A673 (cell line): Measurements from ENCODE around the gene CNOT10. TPM values are rescaled to one million over a fixed set of nuclear protein-coding genes. Genes with fewer than 3 reads are reported as not detected.
"Not testable (repeated sequence)": the region's sequence is repeated elsewhere in the genome, so short reads cannot be mapped to it uniquely, and the experiment has no call there.

ENCODE experiments used
- BruUV-seq: library from RNA; stranded (reverse); fragments of 400-500 nt; replicated peaks from 2 replicates; lab custom pipeline; 2021; lab: Mats Ljungman, UMichigan
- CTCF ChIA-PET: fragments of 300-600 bp; sonication (Branson Sonifier 250); formaldehyde crosslinking; loops from one replicate; lab custom pipeline; 2022; ENCODE audit warnings: antibody characterized with exemption; lab: Charles Lee
- POLR2A ChIA-PET: fragments of 300-600 bp; sonication (Branson Sonifier 250); formaldehyde crosslinking; loops from one replicate; lab custom pipeline; 2022; ENCODE audit warnings: antibody characterized with exemption; ENCODE audit not compliant: low non-redundant PET; lab: Charles Lee
- DNase-seq: peaks from one replicate; pipeline ENCODE4 v3.0.0-alpha.2; 2015; ENCODE audit warnings: low spot score
- H3K27ac ChIP-seq: fragments of 200-600 bp; sonication (generic); 2 replicates; pipeline ENCODE4 v1.5.1; 2016; ENCODE audit warnings: mixed run types, low read depth, mild to moderate bottlenecking, mixed read lengths, antibody characterized with exemption, low read length; ENCODE audit not compliant: poor library complexity, severe bottlenecking
- H3K27me3 ChIP-seq: fragments of 200-600 bp; sonication (generic); replicated peaks from 2 replicates; pipeline ENCODE4 v1.6.1; 2017; ENCODE audit warnings: mixed run types, low read depth, mild to moderate bottlenecking, mixed read lengths, antibody characterized with exemption, low read length; ENCODE audit not compliant: insufficient read depth, poor library complexity
- H3K36me3 ChIP-seq: fragments of 200-600 bp; sonication (generic); 2 replicates; pipeline ENCODE4 v1.6.1; 2016; ENCODE audit warnings: mixed run types, mild to moderate bottlenecking, mixed read lengths, antibody characterized with exemption, low read length; ENCODE audit not compliant: insufficient read depth, poor library complexity, severe bottlenecking
- H3K4me1 ChIP-seq: fragments of 200-600 bp; sonication (generic); 2 replicates; pipeline ENCODE4 v1.6.1; 2017; ENCODE audit warnings: mixed run types, mild to moderate bottlenecking, mixed read lengths, antibody characterized with exemption, low read length; ENCODE audit not compliant: insufficient read depth, poor library complexity, severe bottlenecking
- H3K4me3 ChIP-seq: fragments of 200-600 bp; sonication (generic); 2 replicates; pipeline ENCODE4 v1.5.1; 2016; ENCODE audit warnings: low read depth, mixed run types, mild to moderate bottlenecking, mixed read lengths, low read length; ENCODE audit not compliant: poor library complexity, severe bottlenecking
- H3K9me3 ChIP-seq: fragments of 200-600 bp; sonication (generic); 2 replicates; pipeline ENCODE4 v1.6.1; 2016; ENCODE audit warnings: mixed run types, low read depth, mild to moderate bottlenecking, mixed read lengths, antibody characterized with exemption, low read length; ENCODE audit not compliant: poor library complexity, severe bottlenecking
- EZH2 ChIP-seq: fragments of 200-600 bp; sonication (generic); IDR thresholded peaks from 2 replicates; pipeline ENCODE4 v1.6.1; 2017; ENCODE audit warnings: borderline replicate concordance, low read depth, mild to moderate bottlenecking, mixed read lengths, antibody characterized with exemption, low read length; ENCODE audit not compliant: poor library complexity, severe bottlenecking
- intact Hi-C: fragments of 100-400 bp; cut with micrococcal nuclease; formaldehyde crosslinking; loops from one replicate; pipeline ENCODE4 v1.10.0; 2022; ENCODE audit not compliant: unreplicated experiment
- total RNA-seq: library from RNA; stranded (reverse); gene quantifications from 2 replicates; pipeline ENCODE4 v1.2.3, GENCODE V29; 2021
- TF ChIP-seq, protein P1 (sequence below): fragments of 300-800, 200-600 bp; sonication (generic); conservative IDR thresholded peaks from 2 replicates; pipeline ENCODE4 v1.5.1; 2017; ENCODE audit warnings: low read depth, mild to moderate bottlenecking, antibody characterized with exemption, low read length, moderate library complexity, mixed read lengths

Gene CNOT10
- total RNA-seq, 1 experiment from 2014 or later = 47.8 TPM

DNA sequence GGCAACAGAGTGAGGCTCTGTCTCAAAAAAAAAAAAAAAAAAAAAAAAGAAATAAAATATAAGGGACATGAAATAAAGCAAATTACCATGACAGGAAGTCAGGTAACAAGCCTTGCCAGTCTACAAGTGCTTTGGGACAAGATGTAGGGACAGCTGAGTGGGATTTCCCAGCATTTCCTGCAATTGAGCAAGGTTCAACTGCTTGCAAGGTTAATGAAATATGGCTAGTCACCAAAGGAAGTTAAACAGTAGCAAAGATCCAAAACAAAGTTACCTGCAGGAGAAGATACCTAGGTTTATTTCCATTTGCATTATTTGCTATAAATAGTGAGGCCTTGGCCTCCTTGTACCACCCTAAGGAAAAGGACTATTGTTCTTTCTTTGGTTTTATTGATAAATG lies 22.3 kb upstream of the CNOT10 start:
- Histone ChIP-seq H3K4me3 (no peak overlapping the region), H3K27ac (no peak overlapping the region), H3K36me3 (no peaks in the 10 kb centered on the region), H3K27me3 (peaks cover under 1% of the 10 kb centered on the region), H3K9me3 (no peaks in the 10 kb centered on the region), H3K4me1 (no peaks in the 10 kb centered on the region)
- no peak for DNase-seq
- ChIA-PET CTCF (no interaction called here), POLR2A (interaction anchor here (0.5 kb wide), 1 partner anchor 10 kb away, joined by 5 read pairs; no protein-coding TSS in a partner anchor)
- intact Hi-C loops = no loop called here
- no TSS peak for BruUV-seq
- TF ChIP-seq, protein P1, sequence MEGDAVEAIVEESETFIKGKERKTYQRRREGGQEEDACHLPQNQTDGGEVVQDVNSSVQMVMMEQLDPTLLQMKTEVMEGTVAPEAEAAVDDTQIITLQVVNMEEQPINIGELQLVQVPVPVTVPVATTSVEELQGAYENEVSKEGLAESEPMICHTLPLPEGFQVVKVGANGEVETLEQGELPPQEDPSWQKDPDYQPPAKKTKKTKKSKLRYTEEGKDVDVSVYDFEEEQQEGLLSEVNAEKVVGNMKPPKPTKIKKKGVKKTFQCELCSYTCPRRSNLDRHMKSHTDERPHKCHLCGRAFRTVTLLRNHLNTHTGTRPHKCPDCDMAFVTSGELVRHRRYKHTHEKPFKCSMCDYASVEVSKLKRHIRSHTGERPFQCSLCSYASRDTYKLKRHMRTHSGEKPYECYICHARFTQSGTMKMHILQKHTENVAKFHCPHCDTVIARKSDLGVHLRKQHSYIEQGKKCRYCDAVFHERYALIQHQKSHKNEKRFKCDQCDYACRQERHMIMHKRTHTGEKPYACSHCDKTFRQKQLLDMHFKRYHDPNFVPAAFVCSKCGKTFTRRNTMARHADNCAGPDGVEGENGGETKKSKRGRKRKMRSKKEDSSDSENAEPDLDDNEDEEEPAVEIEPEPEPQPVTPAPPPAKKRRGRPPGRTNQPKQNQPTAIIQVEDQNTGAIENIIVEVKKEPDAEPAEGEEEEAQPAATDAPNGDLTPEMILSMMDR = no peak
- TF ChIP-seq EZH2 = no peak

DNA sequence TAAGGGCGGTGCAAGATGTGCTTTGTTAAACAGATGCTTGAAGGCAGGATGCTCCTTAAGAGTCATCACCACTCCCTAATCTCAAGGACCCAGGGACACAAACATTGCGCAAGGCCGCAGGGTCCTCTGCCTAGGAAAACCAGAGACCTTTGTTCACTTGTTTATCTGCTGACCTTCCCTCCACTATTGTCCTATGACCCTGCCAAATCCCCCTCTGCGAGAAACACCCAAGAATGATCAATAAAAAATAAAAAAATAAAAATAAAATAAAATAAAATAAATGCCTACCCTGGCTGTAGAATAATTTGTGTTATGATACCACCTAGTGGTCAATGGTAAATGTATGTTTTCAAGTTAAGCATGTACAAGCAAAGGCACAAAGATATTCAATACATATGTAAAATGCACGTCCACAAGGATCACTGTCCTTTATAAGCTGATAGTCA lies 20.3 kb upstream of the CNOT10 start:
- H3K4me1 ChIP-seq, H3K27ac ChIP-seq, BruUV-seq, POLR2A ChIA-PET, H3K36me3 ChIP-seq, H3K4me3 ChIP-seq, H3K27me3 ChIP-seq, H3K9me3 ChIP-seq: not testable (repeated sequence)
- TF ChIP-seq, protein P1 = peak; percentile 56; the same call in 1 of the 2 replicates
- CTCF ChIA-PET = interaction anchor here (0.5 kb wide), 1 partner anchor 489 kb away, joined by 3 read pairs; no protein-coding TSS in a partner anchor
- intact Hi-C loops = loop anchor here (1.0 to 5.0 kb wide), 4 partner anchors 154 to 487 kb away; partner anchors contain the start of gene CMTM6
- peak; percentile 56 for DNase-seq

DNA sequence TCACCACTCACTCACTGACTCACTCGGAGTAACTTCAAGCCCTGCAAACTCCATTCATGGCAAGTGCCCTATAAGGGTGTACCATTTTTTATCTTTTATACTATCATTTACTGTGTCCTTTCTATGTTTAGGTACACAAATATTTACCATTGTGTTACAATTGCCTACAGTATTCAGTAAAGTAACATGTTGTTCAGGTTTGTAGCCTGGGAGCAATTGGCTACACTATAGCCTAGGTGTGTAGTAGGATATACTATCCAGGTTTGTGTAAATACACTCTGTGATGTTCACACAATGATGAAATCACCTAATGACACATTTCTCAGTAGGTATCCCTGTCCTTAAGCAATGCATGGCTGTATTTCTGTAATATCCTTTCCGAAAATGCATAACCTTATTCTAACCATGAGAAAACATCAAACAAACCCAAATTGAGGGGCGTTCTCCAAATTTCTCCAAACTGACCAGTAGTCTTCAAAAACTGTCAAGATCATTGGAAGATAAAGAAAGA lies 17.9 kb upstream of the CNOT10 start:
- Histone ChIP-seq H3K27me3 (peaks cover 4% of the 10 kb centered on the region), H3K4me3 (no peak overlapping the region), H3K4me1 (no peaks in the 10 kb centered on the region), H3K9me3 (peaks cover 5% of the 10 kb centered on the region), H3K36me3 (no peaks in the 10 kb centered on the region), H3K27ac (no peak overlapping the region)
- DNase-seq = no peak
- intact Hi-C loops = loop anchor here (5.0 kb wide), 2 partner anchors 165 to 490 kb away; partner anchors contain the start of gene CMTM6
- ChIA-PET CTCF (no interaction called here), POLR2A (no interaction called here)
- TF ChIP-seq EZH2 = no peak
- TF ChIP-seq, protein P1 = no peak
- BruUV-seq = no TSS peak

GRCh38 chr3:32669226-32669625 lies 15.8 kb upstream of the CNOT10 start:
- POLR2A ChIA-PET, H3K4me1 ChIP-seq, H3K27ac ChIP-seq, DNase-seq, BruUV-seq, H3K9me3 ChIP-seq, H3K27me3 ChIP-seq, H3K36me3 ChIP-seq, H3K4me3 ChIP-seq: not testable (repeated sequence)
- intact Hi-C loops = loop anchor here (5.0 kb wide), 2 partner anchors 167 to 492 kb away; partner anchors contain the start of gene CMTM6
- CTCF ChIA-PET = interaction anchor here (0.7 kb wide), 1 partner anchor 101 kb away, joined by 4 read pairs; no protein-coding TSS in a partner anchor

GRCh38 chr3:32673730-32674129 lies 11.3 kb upstream of the CNOT10 start:
- H3K27ac ChIP-seq, DNase-seq, BruUV-seq, H3K4me3 ChIP-seq, CTCF ChIA-PET, H3K36me3 ChIP-seq, H3K27me3 ChIP-seq, H3K4me1 ChIP-seq, POLR2A ChIA-PET, intact Hi-C loops, H3K9me3 ChIP-seq: not testable (repeated sequence)
